Esophagus muscularis mucosa (tissue), 3 donors: ENCODE measurements around the gene SLC8B1.

Source experiments
- POLR2A ChIP-seq: fragments of 450-650 bp; IDR thresholded peaks from one replicate; pipeline ENCODE4 v1.6.1; 2017; ENCODE audit warnings: antibody characterized with exemption, moderate library complexity, mild to moderate bottlenecking, low read depth
- POLR2AphosphoS5 ChIP-seq, 2 donors: sonication (generic); formaldehyde crosslinking; IDR thresholded peaks; one replicate each; pipeline ENCODE4 v1.6.1; 2017; ENCODE audit warnings: antibody characterized with exemption in 2 of 2
- TF ChIP-seq, protein P1 (sequence below), 3 experiments: fragments of 200-600 bp in 2 of 3; fragments of 450-650 bp in 1 of 3; sonication (generic) in 2 of 3; IDR thresholded peaks; one replicate each; pipeline ENCODE4 v1.5.1; 2017 to 2019; ENCODE audit warnings: antibody characterized with exemption in 3 of 3, mild to moderate bottlenecking in 2 of 3, moderate library complexity in 1 of 3

DNA sequence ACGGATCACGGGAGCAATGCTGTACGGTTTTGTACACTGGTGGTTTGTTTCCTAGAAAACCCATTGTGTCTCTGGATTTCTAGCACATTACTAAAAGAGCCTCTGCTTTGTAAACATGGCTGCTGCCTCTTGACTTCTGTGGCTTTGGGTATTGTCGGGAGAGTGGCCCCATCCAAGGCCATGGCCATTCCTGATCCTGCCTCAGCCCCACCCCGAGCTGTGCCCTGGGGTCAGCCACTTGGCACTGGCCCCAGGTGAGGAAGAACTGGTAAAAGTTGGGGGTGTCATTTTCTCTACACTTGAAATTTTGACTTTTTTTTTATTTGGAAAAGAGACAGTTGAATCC, 36.5 kb downstream of the SLC8B1 start:
- TF ChIP-seq, protein P1, sequence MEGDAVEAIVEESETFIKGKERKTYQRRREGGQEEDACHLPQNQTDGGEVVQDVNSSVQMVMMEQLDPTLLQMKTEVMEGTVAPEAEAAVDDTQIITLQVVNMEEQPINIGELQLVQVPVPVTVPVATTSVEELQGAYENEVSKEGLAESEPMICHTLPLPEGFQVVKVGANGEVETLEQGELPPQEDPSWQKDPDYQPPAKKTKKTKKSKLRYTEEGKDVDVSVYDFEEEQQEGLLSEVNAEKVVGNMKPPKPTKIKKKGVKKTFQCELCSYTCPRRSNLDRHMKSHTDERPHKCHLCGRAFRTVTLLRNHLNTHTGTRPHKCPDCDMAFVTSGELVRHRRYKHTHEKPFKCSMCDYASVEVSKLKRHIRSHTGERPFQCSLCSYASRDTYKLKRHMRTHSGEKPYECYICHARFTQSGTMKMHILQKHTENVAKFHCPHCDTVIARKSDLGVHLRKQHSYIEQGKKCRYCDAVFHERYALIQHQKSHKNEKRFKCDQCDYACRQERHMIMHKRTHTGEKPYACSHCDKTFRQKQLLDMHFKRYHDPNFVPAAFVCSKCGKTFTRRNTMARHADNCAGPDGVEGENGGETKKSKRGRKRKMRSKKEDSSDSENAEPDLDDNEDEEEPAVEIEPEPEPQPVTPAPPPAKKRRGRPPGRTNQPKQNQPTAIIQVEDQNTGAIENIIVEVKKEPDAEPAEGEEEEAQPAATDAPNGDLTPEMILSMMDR (IDR thresholded peaks at IDR 0.05), result no peak
- TF ChIP-seq POLR2AphosphoS5 (IDR thresholded peaks at IDR 0.05) (no peak), POLR2A (no peak)
